Regular cardiac myocyte (primary cell): Measurements from ENCODE around the gene FAM8A1. TPM values are rescaled to one million over a fixed set of nuclear protein-coding genes. Genes with fewer than 3 reads are reported as not detected.

Source experiments
- total RNA-seq: library from RNA; depleted of rRNA; stranded (reverse); fragments of >200 nt; gene quantifications from 2 replicates; pipeline ENCODE4 v1.2.3, GENCODE V29; 2014

FAM8A1 gene, protein sequence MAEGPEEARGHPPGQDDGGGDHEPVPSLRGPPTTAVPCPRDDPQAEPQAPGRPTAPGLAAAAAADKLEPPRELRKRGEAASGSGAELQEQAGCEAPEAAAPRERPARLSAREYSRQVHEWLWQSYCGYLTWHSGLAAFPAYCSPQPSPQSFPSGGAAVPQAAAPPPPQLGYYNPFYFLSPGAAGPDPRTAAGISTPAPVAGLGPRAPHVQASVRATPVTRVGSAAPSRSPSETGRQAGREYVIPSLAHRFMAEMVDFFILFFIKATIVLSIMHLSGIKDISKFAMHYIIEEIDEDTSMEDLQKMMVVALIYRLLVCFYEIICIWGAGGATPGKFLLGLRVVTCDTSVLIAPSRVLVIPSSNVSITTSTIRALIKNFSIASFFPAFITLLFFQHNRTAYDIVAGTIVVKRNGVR
- total RNA-seq: 16.1 and 31.6 TPM in 2 replicates

DNA sequence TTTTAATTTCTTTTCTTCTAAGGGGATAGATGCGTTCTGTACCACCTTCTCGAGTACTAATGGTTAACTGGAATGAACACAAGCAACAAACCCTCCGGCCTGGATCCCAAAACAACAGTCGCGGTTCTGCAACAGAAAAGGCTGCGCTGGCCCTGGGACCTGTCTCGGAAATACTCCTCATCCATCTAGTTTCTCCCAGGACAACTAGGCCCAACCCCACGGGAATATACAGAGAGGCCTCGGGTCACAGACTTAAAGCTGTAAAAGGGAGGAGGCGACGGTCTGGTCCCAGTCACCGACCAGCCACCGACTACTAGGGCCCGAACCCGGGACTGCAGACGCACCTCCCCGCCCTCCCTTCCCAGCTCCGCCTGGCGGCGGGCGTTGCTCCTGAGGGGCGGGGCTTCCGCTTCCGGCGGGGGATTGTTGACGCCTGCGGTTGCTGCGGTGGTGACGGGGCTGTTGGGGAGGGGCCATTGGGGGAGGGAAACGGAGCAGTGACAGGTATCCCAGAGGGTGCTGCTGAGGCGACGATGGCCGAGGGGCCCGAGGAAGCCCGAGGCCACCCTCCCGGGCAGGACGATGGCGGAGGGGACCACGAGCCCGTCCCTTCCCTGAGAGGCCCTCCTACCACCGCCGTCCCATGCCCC, at the start of gene FAM8A1:
Gene FAM8A1, plus strand, starts transcription at position 426 of the 650 bp plus-strand sequence. Its CDS starts 108 bp downstream, at position 534.

Other genes with a start within 250 kb of the FAM8A1 start
- gene CAP2, start 206.7 kb upstream of the FAM8A1 start, total RNA-seq: 17.2 and 17.8 TPM in 2 replicates
- 16.1 and 25.9 TPM in 2 replicates for gene NUP153, start 106.6 kb downstream of the FAM8A1 start, total RNA-seq